HL-60 (cell line): Measurements from ENCODE around the gene GUCY1A2.

Experiments
- DNase-seq, 2 experiments: peaks; one replicate each; pipeline ENCODE4 v3.0.0-alpha.2; 2010 to 2020; ENCODE audit warnings: low read depth in 1 of 2, low spot score in 1 of 2
- H3K27ac ChIP-seq: fragments of 250-450 bp; sonication (Bioruptor Pico); replicated peaks from 2 replicates; pipeline ENCODE4 v1.5.1; 2020; ENCODE audit warnings: mild to moderate bottlenecking, moderate library complexity
- H3K27me3 ChIP-seq: fragments of 250-450 bp; sonication (Bioruptor Pico); 2 replicates; pipeline ENCODE4 v1.5.1; 2021; ENCODE audit warnings: mild to moderate bottlenecking, moderate library complexity; ENCODE audit not compliant: insufficient read depth, poor library complexity, severe bottlenecking
- H3K4me3 ChIP-seq: replicated peaks from 2 replicates; pipeline ENCODE4 v1.5.1; 2011; ENCODE audit warnings: mild to moderate bottlenecking, control low read depth, low read length; ENCODE audit not compliant: insufficient read depth
- CTCF ChIP-seq: IDR thresholded peaks from one replicate; pipeline ENCODE4 v1.5.1; 2011; ENCODE audit warnings: low read length, control low read depth, inconsistent platforms; ENCODE audit not compliant: insufficient read depth
- GABPA ChIP-seq: IDR thresholded peaks from 2 replicates; pipeline ENCODE4 v1.6.1; 2012; ENCODE audit warnings: low read depth
- POLR2AphosphoS5 ChIP-seq: IDR thresholded peaks from 2 replicates; pipeline ENCODE4 v1.6.1; 2012; ENCODE audit warnings: low read depth
- REST ChIP-seq: IDR thresholded peaks from 2 replicates; pipeline ENCODE4 v1.6.1; 2012; ENCODE audit warnings: low read depth; ENCODE audit not compliant: insufficient replicate concordance
- SPI1 ChIP-seq: IDR thresholded peaks from 2 replicates; pipeline ENCODE4 v1.6.1; 2012; ENCODE audit warnings: low read depth, mild to moderate bottlenecking, borderline replicate concordance

Gene GUCY1A2

GRCh38 chr11:107006076-107006833 lies 12.0 kb downstream of the GUCY1A2 start:
- H3K27me3 ChIP-seq = peaks cover 2% of the 10 kb centered on the region
- DNase-seq = no peak
- no peak overlapping the region for H3K27ac ChIP-seq
- TF ChIP-seq GABPA = no peak
- TF ChIP-seq CTCF = no peak
- TF ChIP-seq REST = no peak
- no peak for TF ChIP-seq SPI1
- TF ChIP-seq POLR2AphosphoS5 = no peak
- no peak overlapping the region for H3K4me3 ChIP-seq

DNA sequence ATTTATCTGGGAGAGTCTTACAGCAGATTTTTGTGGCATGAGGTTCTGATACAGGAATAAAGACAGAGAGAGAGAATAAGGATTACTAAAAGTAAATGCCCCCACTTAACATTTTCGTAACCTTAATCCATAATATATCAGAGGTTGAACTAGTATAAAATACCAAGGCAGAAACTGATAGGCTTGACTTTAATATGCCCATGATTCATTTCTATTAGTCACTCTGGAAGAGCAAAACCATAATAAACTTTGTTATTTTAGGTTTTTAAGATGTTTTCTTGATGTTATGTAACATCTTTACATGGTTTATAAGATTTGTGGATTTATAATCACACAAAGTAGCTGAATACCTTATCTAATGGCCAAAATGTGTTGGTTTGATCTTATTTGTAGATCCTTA lies 19.1 kb downstream of the GUCY1A2 start:
- Histone ChIP-seq H3K4me3 (no peak overlapping the region), H3K27ac (no peak overlapping the region), H3K27me3 (no peaks in the 10 kb centered on the region)
- TF ChIP-seq CTCF (no peak), POLR2AphosphoS5 (no peak), REST (no peak), GABPA (no peak), SPI1 (no peak)
- no peak for DNase-seq

GRCh38 chr11:106998916-106999188 lies 19.4 kb downstream of the GUCY1A2 start:
- DNase-seq = no peak
- TF ChIP-seq POLR2AphosphoS5 (no peak), REST (no peak), GABPA (no peak), SPI1 (no peak), CTCF (no peak)
- H3K27ac ChIP-seq = no peak overlapping the region
- H3K4me3 ChIP-seq = no peak overlapping the region
- no peaks in the 10 kb centered on the region for H3K27me3 ChIP-seq
